GM19238 (cell line): ENCODE results near the gene ARL6IP5.

Experiments used
- DNase-seq: peaks from one replicate; pipeline ENCODE4 v3.0.0; 2011; ENCODE audit warnings: low spot score; ENCODE audit not compliant: insufficient read length

The ARL6IP5 gene

GRCh38 chr3:69116162-69116561 is 31.4 kb downstream of the ARL6IP5 start:
- no peak for DNase-seq

GRCh38 chr3:69116897-69117296 is 32.2 kb downstream of the ARL6IP5 start:
- DNase-seq, result no peak

GRCh38 chr3:69118555-69118954 is 33.8 kb downstream of the ARL6IP5 start:
- no peak for DNase-seq

GRCh38 chr3:69119138-69119537 is 34.4 kb downstream of the ARL6IP5 start:
- DNase-seq, result no peak

- no peak for DNase-seq
Measured at GRCh38 chr3:69119681-69120080, 34.9 kb downstream of the ARL6IP5 start.

GRCh38 chr3:69120879-69121464 is 36.2 kb downstream of the ARL6IP5 start:
- peak; percentile 11 for DNase-seq

- DNase-seq, result no peak
Measured at GRCh38 chr3:69121513-69121912, 36.8 kb downstream of the ARL6IP5 start.

- no peak for DNase-seq
Measured at GRCh38 chr3:69121950-69122349, 37.2 kb downstream of the ARL6IP5 start.

GRCh38 chr3:69122403-69122802 is 37.7 kb downstream of the ARL6IP5 start, which contains the start of gene LMOD3:
Gene LMOD3 (minus strand): TSS chr3:69122595. CDS start chr3:69122386, 209 bp downstream.
- no peak for DNase-seq

- DNase-seq, result no peak
Measured at GRCh38 chr3:69126216-69126615, 41.5 kb downstream of the ARL6IP5 start.

GRCh38 chr3:69126999-69127398 is 42.3 kb downstream of the ARL6IP5 start:
- no peak for DNase-seq

- DNase-seq, result no peak
Measured at GRCh38 chr3:69128509-69128908, 43.8 kb downstream of the ARL6IP5 start.

- DNase-seq, result no peak
Measured at GRCh38 chr3:69129531-69129930, 44.8 kb downstream of the ARL6IP5 start.

- no peak for DNase-seq
Measured at GRCh38 chr3:69130689-69131088, 46.0 kb downstream of the ARL6IP5 start.

GRCh38 chr3:69137005-69137404 is 52.3 kb downstream of the ARL6IP5 start:
- DNase-seq, result no peak

GRCh38 chr3:69137412-69137811 is 52.7 kb downstream of the ARL6IP5 start:
- no peak for DNase-seq

GRCh38 chr3:69141313-69141712 is 56.6 kb downstream of the ARL6IP5 start:
- no peak for DNase-seq

GRCh38 chr3:69142090-69142489 is 57.4 kb downstream of the ARL6IP5 start:
- no peak for DNase-seq

GRCh38 chr3:69142797-69143454 is 58.2 kb downstream of the ARL6IP5 start:
- DNase-seq, result no peak

- DNase-seq, result no peak
Measured at GRCh38 chr3:69143612-69144011, 58.9 kb downstream of the ARL6IP5 start.

GRCh38 chr3:69144631-69145245 is 60.0 kb downstream of the ARL6IP5 start:
- DNase-seq, result no peak

GRCh38 chr3:69145688-69146087 is 61.0 kb downstream of the ARL6IP5 start:
- DNase-seq, result no peak

GRCh38 chr3:69149586-69149985 is 64.8 kb downstream of the ARL6IP5 start:
- DNase-seq, result no peak
